SIG-M5 treated with dmso at 0.1 percent for 504 hours (cell line): Measurements from ENCODE around the gene TTLL4.
A peak's percentile ranks its signal among the peaks of the same experiment; 100 is the strongest.

Experiments
- DNase-seq: peaks from one replicate; lab custom pipeline; 2025; ENCODE audit not compliant: unreplicated experiment; lab: John Stamatoyannopoulos, UW

TTLL4 gene

DNA sequence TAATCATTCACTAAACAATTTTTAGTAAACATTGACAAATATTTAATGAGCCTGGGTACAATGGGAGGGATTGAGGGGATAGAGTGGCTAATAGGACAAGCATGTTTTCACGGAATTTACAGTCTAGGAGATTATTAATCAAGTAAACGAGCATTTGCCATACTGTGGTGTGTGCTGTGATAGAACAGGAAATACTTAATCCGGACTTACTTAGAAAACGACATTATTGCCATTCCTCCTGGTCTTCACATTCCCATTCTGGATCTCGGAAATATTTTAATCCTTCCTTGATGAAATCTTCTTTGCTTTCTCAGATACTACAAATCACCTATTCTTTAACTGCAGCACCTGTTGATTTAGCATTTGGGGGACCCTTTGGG lies 905 bp downstream of the TTLL4 start:
- DNase-seq: no peak

- peak; percentile 58 for DNase-seq
These were observed 3.3 kb downstream of the TTLL4 start for GRCh38 chr2:218713922-218714321.

GRCh38 chr2:218716070-218716469 lies 5.4 kb downstream of the TTLL4 start:
- no peak for DNase-seq

DNA sequence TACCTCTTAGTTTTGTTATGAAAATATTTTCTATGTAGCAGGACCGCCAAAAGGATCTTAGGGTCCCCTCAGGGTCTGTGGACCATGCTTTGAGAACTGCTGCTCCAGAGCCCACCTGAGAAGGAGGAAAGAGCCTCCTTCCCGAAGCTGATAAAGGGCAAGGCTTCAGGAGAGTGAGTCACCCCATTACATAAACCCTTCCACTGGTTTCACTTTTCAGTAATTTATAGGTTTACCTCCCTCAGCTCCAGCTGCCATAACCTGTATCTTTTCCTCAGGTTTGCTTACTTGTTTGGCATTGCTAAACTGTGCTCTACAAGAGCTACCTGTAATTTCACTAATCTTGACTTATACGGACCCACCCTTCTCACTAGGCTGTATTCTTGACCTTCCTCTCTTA lies 6.6 kb downstream of the TTLL4 start:
- no peak for DNase-seq

DNA sequence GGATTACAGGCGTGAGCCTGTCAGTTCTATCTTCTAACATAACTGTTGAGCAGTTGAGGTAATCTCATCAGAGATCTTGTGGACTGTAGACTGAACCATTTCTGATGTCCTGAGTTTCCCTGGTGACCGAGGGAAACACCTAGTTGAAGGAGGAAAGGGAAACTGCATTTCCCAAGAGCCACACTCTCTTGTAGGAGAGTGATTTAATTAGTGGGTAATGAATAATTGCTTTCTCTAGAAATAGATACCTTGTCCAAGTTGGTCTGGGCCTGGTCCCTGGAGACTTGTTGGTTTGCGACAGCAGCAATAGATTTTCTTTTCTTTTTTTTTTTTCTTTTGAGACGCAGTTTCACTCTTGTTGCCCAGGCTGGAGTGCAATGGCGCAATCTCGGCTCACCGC lies 7.4 kb downstream of the TTLL4 start:
- no peak for DNase-seq

DNA sequence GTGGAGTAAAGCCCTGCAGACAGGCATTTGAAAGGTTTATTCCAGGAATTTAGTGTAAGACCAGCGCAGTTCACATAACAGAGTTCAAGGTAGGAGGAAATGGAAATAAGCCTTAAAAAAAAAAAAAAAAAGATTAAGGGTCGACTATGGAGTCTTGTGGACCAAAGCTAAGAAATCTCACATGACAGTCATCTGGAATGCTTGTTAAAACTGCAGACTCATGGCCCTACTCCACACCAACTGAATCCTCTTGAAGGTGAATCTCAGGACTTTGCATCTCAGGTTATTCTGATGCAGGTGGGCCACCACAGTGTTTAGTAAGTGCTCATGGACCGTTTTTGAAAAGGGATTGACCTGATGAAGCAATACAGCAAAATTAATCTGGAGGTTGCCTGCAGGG lies 8.8 kb downstream of the TTLL4 start:
- no peak for DNase-seq

DNA sequence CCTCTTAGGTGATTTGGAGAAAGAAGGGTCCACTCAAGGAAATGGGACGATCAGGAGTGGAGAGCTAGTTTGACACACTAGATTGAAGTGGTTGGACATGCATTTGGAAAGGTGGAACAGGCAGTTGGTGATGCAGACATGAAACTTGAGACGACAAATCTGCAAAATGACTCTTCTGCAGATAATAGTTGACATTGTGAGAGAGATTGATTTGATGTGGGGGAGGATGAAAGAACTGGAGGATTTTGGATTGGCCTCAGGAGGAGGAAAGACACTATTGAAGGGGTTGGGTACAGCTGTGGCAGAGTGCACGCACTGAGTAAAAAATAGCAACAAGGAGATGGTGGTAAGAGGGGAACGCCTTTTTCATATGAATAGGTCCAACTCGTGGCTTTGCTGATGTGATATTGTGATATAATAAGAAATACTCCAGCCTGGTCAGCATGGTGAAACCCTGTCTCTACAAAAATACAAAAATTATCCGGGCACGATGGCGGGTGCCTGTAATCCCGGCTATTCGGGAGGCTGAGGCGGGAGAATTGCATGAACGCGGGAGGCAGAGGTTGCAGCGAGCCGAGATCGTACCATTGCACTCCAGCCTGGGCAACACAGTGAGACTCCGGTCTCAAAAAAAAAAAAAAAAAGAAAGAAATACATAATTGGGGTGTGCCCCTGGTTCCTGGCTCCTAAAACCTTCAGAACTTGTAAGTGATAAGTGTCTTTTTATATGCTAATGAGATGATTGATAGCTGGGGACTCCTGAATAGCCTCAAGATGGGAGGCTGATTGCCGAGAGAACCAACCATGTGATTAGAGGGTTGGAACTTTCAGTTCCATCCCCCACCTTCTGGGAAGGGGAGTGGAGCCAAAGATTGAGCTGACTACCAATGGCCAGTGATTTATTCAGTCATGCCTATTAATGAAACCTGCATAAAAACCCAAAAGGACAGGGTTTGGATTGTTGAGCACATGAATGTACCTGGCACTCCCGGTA lies 9.7 kb downstream of the TTLL4 start:
- DNase-seq: no peak

DNA sequence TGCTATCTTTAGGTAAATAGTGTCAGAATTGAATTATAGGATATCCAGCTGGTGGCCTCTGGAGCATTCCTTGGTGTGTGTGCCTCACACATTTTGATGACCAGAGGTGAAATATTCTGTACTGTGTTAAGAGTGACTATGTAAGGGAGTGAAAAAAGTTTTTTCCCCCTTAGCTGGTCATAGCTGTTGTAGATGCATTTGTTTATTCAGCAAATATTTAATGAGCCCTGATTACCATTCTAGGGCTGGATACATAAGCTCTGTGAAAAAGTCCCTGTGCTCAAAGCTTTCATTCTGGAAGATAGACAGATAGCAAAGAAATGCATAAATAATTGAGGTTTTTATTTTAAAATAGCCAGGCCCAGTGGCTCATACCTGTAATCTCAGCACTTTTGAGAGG lies 10.9 kb downstream of the TTLL4 start:
- no peak for DNase-seq

DNA sequence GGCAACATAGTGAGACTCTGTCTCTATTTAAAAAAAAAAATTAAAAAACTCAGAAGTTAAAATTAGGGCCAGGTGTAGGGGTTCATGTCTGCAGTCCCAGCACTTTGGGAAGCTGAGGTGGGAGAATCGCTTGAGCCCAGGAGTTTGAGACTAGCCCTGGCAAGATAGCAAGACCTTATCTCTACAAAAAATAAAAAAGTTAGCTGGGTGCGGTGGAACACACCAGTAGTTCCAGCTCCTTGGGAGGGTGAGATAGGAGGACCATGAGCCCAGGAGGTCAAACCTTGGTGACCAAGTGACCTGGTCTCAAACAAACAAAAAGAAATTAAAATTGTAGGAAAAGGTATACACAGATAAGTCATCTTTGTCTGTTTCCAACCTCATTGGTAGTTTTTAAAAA lies 11.3 kb downstream of the TTLL4 start:
- no peak for DNase-seq

DNA sequence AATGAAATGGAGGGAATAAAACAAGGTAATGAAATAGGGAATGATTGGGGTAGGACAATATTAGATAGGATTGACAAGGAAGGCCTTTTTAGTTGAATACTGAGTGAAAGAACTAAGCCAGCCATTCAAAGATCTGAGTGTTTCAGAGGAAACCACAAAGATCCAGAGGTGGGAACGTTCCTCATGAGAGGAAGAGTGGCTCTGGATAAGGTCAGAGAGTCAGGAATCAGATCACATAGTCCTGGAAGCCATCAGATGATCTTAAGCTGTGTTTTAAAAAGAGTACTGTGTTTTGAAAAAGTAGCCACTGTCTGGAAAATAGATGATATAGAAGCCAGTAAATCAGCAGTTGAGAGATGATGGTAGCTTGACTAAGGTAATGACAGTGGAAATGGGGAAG lies 11.8 kb downstream of the TTLL4 start:
- DNase-seq: no peak

GRCh38 chr2:218722876-218723785 lies 12.5 kb downstream of the TTLL4 start:
- peak; percentile 34 for DNase-seq

- no peak for DNase-seq
These were observed 15.5 kb downstream of the TTLL4 start for GRCh38 chr2:218726004-218726574.

GRCh38 chr2:218727502-218728165 lies 17.0 kb downstream of the TTLL4 start:
- DNase-seq: peak; percentile 62

- DNase-seq: no peak
These were observed 19.0 kb downstream of the TTLL4 start for GRCh38 chr2:218729640-218730039.

- DNase-seq: no peak
These were observed 21.6 kb downstream of the TTLL4 start for GRCh38 chr2:218732052-218732760.

GRCh38 chr2:218732761-218733158 lies 22.1 kb downstream of the TTLL4 start:
- no peak for DNase-seq

- DNase-seq: peak; percentile 97
These were observed 22.8 kb downstream of the TTLL4 start for GRCh38 chr2:218733171-218734021.

- DNase-seq: no peak
These were observed 23.7 kb downstream of the TTLL4 start for GRCh38 chr2:218734190-218734975.

- DNase-seq: no peak
These were observed 25.9 kb downstream of the TTLL4 start for GRCh38 chr2:218736531-218736930.
